MM.1S (cell line): ENCODE data around the gene RRP7A.
"Not testable (repeated sequence)": the region's sequence is repeated elsewhere in the genome, so short reads cannot be mapped to it uniquely, and the experiment has no call there.

Experiments used
- DNase-seq: peaks from one replicate; pipeline ENCODE4 v3.0.0-alpha.2; 2015
- H2AFZ ChIP-seq: fragments of 300-600 bp; sonication (generic); 2 replicates; pipeline ENCODE4 v1.6.0; 2016; ENCODE audit warnings: antibody characterized with exemption, low read length
- H3F3A ChIP-seq: fragments of 300-600 bp; sonication (generic); 2 replicates; pipeline ENCODE4 v1.6.1; 2016; ENCODE audit warnings: mild to moderate bottlenecking, antibody characterized with exemption, low read length, moderate library complexity, mixed read lengths; ENCODE audit not compliant: insufficient read depth
- H3K27ac ChIP-seq: fragments of 300-600 bp; sonication (generic); 2 replicates; pipeline ENCODE4 v1.5.1; 2016; ENCODE audit warnings: mild to moderate bottlenecking, low read length
- H3K27me3 ChIP-seq: fragments of 300-600 bp; sonication (generic); replicated peaks from 2 replicates; pipeline ENCODE4 v1.6.0; 2016; ENCODE audit warnings: low read length; ENCODE audit not compliant: insufficient read depth
- H3K36me3 ChIP-seq: fragments of 300-600 bp; sonication (generic); replicated peaks from 2 replicates; pipeline ENCODE4 v1.6.1; 2016; ENCODE audit warnings: mild to moderate bottlenecking, low read length, mixed read lengths; ENCODE audit not compliant: insufficient read depth
- H3K4me1 ChIP-seq: fragments of 300-600 bp; sonication (generic); 2 replicates; pipeline ENCODE4 v1.6.1; 2016; ENCODE audit warnings: low read length, mixed read lengths
- H3K4me2 ChIP-seq: fragments of 300-600 bp; sonication (generic); 2 replicates; pipeline ENCODE4 v1.6.0; 2016; ENCODE audit warnings: low read depth, low read length
- H3K4me3 ChIP-seq: fragments of 300-600 bp; sonication (generic); 2 replicates; pipeline ENCODE4 v1.5.1; 2016; ENCODE audit warnings: low read length, mixed read lengths
- H3K79me2 ChIP-seq: fragments of 300-600 bp; sonication (generic); 2 replicates; pipeline ENCODE4 v1.6.1; 2016; ENCODE audit warnings: mixed run types, low read length, mixed read lengths
- H3K9ac ChIP-seq: fragments of 300-600 bp; sonication (generic); 2 replicates; pipeline ENCODE4 v1.6.1; 2016; ENCODE audit warnings: low read length, mixed read lengths
- H3K9me2 ChIP-seq: fragments of 300-600 bp; sonication (generic); replicated peaks from 2 replicates; pipeline ENCODE4 v1.6.1; 2016; ENCODE audit warnings: mild to moderate bottlenecking, low read length, mixed read lengths; ENCODE audit not compliant: insufficient read depth
- H3K9me3 ChIP-seq: fragments of 300-600 bp; sonication (generic); replicated peaks from 2 replicates; pipeline ENCODE4 v1.6.1; 2016; ENCODE audit warnings: mild to moderate bottlenecking, low read length, mixed read lengths; ENCODE audit not compliant: insufficient read depth
- H4K20me1 ChIP-seq: fragments of 300-600 bp; sonication (generic); 2 replicates; pipeline ENCODE4 v1.6.1; 2016; ENCODE audit warnings: mild to moderate bottlenecking, low read length, moderate library complexity, mixed read lengths; ENCODE audit not compliant: insufficient read depth
- EZH2 ChIP-seq: fragments of 300-600 bp; sonication (generic); optimal IDR thresholded peaks from 2 replicates; pipeline ENCODE3; 2017; ENCODE audit warnings: low read depth, mild to moderate bottlenecking, antibody characterized with exemption, low read length, mixed read lengths
- EZH2phosphoT487 ChIP-seq: fragments of 300-600 bp; sonication (generic); IDR thresholded peaks from 2 replicates; pipeline ENCODE4 v1.6.1; 2018; ENCODE audit warnings: antibody characterized with exemption, low read length
- TF ChIP-seq, protein P1 (sequence below): fragments of 300-600 bp; sonication (generic); IDR thresholded peaks from 2 replicates; pipeline ENCODE4 v1.5.1; 2016; ENCODE audit warnings: antibody characterized with exemption, low read length, mixed read lengths

The RRP7A gene

DNA sequence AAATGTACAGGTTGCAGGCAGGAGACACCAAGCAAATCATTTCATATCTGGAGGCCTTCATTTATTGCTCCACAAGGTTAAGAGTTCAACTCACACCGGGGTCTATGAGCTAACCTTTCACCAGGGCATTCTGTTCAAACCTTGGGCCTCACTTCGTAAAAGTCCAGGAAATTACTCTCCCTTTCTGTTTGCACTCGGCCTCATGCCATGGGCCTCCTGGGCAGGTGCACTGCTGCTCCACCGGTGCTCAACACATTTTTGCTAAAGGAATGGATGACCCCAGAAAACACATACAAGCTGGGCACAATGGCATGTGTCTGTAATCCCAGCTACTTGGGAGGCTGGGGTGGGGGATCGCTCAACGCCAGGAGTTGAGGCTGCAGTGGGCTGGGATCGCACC is 16.6 kb upstream of the RRP7A start:
- Histone ChIP-seq H3K4me1 (peaks cover 28% of the 10 kb centered on the region), H3K4me2 (no peak overlapping the region), H3K4me3 (no peak overlapping the region), H3K9me3 (no peaks in the 10 kb centered on the region), H3K36me3 (no peaks in the 10 kb centered on the region), H3K27me3 (peaks cover 73% of the 10 kb centered on the region), H3K79me2 (no peaks in the 10 kb centered on the region), H4K20me1 (peaks cover 15% of the 10 kb centered on the region), H3K9ac (no peak overlapping the region), H3K27ac (no peak overlapping the region), H3K9me2 (no peaks in the 10 kb centered on the region), H3F3A (peaks cover 25% of the 10 kb centered on the region), H2AFZ (no peak overlapping the region)
- DNase-seq, result no peak
- TF ChIP-seq EZH2phosphoT487, result no peak
- TF ChIP-seq, protein P1, sequence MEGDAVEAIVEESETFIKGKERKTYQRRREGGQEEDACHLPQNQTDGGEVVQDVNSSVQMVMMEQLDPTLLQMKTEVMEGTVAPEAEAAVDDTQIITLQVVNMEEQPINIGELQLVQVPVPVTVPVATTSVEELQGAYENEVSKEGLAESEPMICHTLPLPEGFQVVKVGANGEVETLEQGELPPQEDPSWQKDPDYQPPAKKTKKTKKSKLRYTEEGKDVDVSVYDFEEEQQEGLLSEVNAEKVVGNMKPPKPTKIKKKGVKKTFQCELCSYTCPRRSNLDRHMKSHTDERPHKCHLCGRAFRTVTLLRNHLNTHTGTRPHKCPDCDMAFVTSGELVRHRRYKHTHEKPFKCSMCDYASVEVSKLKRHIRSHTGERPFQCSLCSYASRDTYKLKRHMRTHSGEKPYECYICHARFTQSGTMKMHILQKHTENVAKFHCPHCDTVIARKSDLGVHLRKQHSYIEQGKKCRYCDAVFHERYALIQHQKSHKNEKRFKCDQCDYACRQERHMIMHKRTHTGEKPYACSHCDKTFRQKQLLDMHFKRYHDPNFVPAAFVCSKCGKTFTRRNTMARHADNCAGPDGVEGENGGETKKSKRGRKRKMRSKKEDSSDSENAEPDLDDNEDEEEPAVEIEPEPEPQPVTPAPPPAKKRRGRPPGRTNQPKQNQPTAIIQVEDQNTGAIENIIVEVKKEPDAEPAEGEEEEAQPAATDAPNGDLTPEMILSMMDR, result no peak
- no peak for TF ChIP-seq EZH2

DNA sequence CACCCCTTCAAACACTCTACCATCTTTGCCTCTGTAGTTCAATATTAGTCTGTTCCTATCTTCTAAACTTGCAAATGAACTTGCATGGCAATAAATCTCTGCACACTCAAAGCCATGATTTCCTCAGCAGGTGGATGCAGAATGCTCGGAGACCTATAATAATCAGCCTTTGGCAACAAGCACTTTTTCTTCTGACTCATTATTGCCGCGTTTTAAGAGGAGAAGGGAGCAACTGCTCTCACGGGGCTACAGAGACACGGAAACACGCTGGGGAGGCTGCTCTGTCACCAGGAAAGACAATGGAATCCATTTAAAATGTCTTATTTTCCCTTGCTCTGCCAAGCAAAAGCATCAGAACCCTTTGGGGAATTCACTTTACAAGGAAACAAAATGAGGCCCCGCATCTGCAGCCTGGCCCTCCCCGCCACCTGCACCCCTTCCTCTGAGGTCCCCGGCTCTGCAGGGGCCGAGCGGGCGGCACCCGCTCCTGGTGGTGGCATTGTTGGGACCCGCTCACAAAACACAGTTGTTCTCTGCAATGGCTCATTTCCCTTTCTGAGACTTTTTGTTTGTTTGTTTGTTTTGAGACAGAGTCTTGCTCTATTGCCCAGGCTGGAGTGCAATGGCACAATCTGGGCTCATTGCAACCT is 15.6 kb upstream of the RRP7A start:
- DNase-seq, H3K79me2 ChIP-seq, H3K4me2 ChIP-seq, H3K36me3 ChIP-seq, H3K9me3 ChIP-seq, H3K4me3 ChIP-seq, H3K9me2 ChIP-seq, H3K27ac ChIP-seq, H3K9ac ChIP-seq, H2AFZ ChIP-seq: not testable (repeated sequence)
- H4K20me1 ChIP-seq, result peaks cover 15% of the 10 kb centered on the region
- H3F3A ChIP-seq, result peaks cover 25% of the 10 kb centered on the region
- H3K27me3 ChIP-seq, result peaks cover 72% of the 10 kb centered on the region
- peaks cover 28% of the 10 kb centered on the region for H3K4me1 ChIP-seq

DNA sequence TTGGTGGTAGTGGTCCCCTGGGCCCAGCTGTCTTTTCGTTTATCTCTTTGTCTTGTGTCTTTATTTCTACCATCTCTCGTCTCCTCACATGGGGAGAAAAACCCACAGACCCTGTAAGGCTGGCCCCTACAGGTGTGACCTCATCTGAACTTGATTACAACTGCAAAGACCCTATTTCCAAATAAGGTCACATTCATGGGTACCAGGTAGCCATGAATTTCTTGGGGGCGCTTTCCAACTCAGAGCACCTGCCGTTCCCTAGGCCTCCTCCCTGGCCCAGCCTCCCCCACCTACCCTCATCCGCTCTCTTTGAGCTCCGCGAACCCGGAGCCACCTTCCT is 14.0 kb upstream of the RRP7A start:
- Histone ChIP-seq H3F3A (peaks cover 25% of the 10 kb centered on the region), H2AFZ (no peak overlapping the region), H3K4me1 (peaks cover 25% of the 10 kb centered on the region), H3K27ac (peak overlapping the region; percentile 43; the same call in 1 of the 2 replicates), H3K27me3 (peaks cover 80% of the 10 kb centered on the region), H4K20me1 (peaks cover 15% of the 10 kb centered on the region), H3K4me2 (peak overlapping the region; percentile 80), H3K9me2 (no peaks in the 10 kb centered on the region), H3K4me3 (peak overlapping the region; percentile 46; the same call in 1 of the 2 replicates), H3K36me3 (no peaks in the 10 kb centered on the region), H3K9ac (0 out of 2 replicates have a peak overlapping the region, but pooled peaks have one; percentile 5), H3K79me2 (no peaks in the 10 kb centered on the region), H3K9me3 (no peaks in the 10 kb centered on the region)
- TF ChIP-seq, protein P1, result no peak
- TF ChIP-seq EZH2phosphoT487 (no peak), EZH2 (no peak)
- DNase-seq, result no peak

DNA sequence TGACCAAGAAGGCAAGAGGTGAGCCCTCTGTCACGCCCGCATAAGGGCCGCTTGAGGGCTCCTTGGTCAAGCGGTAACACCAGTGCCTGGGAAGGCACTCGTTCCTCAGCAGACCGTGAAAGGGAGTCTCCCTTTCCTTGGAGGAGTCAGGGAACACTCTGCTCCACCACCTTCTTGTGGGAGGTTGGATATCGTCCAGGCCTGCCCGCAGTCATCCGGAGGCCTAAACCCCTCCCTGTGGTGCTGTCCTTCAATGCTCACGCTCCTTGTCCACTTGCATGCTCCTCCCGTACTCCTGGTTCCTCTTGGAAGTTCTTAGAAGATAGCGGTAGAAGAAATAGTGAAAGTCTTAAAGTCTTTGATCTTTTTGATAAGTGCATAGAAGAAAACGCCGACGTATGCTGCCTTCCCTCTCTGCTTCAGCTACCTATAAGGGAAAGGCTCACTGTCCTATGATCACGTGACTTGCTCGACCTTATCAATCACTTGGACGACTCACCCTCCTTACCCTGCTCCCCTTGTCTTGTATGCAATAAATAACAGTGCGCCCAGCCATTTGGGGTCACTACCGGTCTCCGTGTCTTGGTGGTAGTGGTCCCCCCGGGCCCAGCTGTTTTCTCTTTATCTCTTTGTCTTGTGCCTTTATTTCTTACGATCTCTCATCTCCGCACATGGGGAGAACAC is 11.9 kb upstream of the RRP7A start:
- H3K27ac ChIP-seq, H2AFZ ChIP-seq, H3K4me2 ChIP-seq, H3K9me3 ChIP-seq, DNase-seq, H3K9me2 ChIP-seq, H3K4me3 ChIP-seq, H3K79me2 ChIP-seq, H3K36me3 ChIP-seq, H3K9ac ChIP-seq: not testable (repeated sequence)
- Histone ChIP-seq H4K20me1 (peaks cover 15% of the 10 kb centered on the region), H3K4me1 (peaks cover 15% of the 10 kb centered on the region), H3F3A (peaks cover 16% of the 10 kb centered on the region), H3K27me3 (peaks cover 85% of the 10 kb centered on the region)

DNA sequence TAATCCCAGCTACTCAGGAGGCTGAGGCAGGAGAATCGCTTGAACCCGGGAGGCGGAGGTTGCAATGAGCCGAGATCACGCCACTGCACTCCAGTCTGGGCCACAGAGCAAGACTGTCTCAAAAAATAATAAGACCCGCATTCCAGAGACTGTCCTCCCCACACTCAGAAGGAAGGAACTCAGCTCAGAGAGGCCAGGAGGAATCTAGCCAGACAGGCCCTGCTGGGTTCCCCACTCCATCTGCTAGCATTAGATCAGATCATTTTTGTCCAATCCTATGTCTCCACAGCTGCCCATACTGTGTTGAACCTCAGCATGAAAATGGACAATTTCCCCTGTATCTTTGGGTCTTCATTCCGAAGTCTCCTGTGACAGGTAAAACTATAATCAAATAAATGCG is 9.8 kb upstream of the RRP7A start:
- not testable (repeated sequence) for H3K79me2 ChIP-seq, H3K9me2 ChIP-seq, H3K4me3 ChIP-seq, H3K36me3 ChIP-seq, H3K27ac ChIP-seq, H3K4me2 ChIP-seq, DNase-seq, H3K9ac ChIP-seq, H2AFZ ChIP-seq, H3K9me3 ChIP-seq
- peaks cover 13% of the 10 kb centered on the region for H3F3A ChIP-seq
- H3K27me3 ChIP-seq, result peaks cover 88% of the 10 kb centered on the region
- H4K20me1 ChIP-seq, result peaks cover 15% of the 10 kb centered on the region
- peaks cover 10% of the 10 kb centered on the region for H3K4me1 ChIP-seq
